Measurements from ENCODE around the gene ZNF283.

Gene ZNF283

GRCh38 chr19:43783636-43784035 lies 43.5 kb upstream of the ZNF283 start:
- H3K9ac ChIP-seq (ENCODE audit: low read length), result no peak overlapping the region
- H3K4me1 ChIP-seq (ENCODE audit: control insufficient read depth in 1 of 2, insufficient read depth in 2 of 2, low read length in 2 of 2), result peaks cover 30 to 36% of the 10 kb centered on the region in 2 experiments
- WGBS (ENCODE audit: extremely low coverage, insufficient coverage, insufficient read length), result no CpG with 5 or more reads among the region's 8 CpGs

GRCh38 chr19:43784241-43784980 lies 42.7 kb upstream of the ZNF283 start:
- DNase-seq, result peak; percentile 81 to 84

More at GRCh38 chr19:43783636-43784035, 43.5 kb upstream of the ZNF283 start:
- Histone ChIP-seq H3K36me3 (ENCODE audit: control insufficient read depth in 1 of 2, insufficient read depth in 2 of 2, low read length in 2 of 2) (no peaks in the 10 kb centered on the region), H3K4me3 (ENCODE audit: low read depth, low read length) (no peak overlapping the region), H3K27ac (ENCODE audit: low read depth, low read length) (no peak overlapping the region), H3K79me2 (ENCODE audit: control insufficient read depth, insufficient read depth, low read length, poor library complexity) (peaks cover 2% of the 10 kb centered on the region), H3K4ac (ENCODE audit: low read depth, low read length) (peak overlapping the region; percentile 12), H2BK12ac (ENCODE audit: low read length) (peak overlapping the region; percentile 19), H4K8ac (ENCODE audit: low read depth, low read length) (peak overlapping the region; percentile 54), H3K14ac (ENCODE audit: low read length) (peak overlapping the region; percentile 55), H3K23ac (ENCODE audit: low read length) (no peak overlapping the region), H3K9me3 (ENCODE audit: insufficient read depth, low read depth, low read length) (peaks cover 10% of the 10 kb centered on the region), H2BK5ac (ENCODE audit: low read depth, low read length, poor library complexity) (peak overlapping the region; percentile 32), H2AK5ac (ENCODE audit: low read length) (peak overlapping the region; percentile 88), H2AFZ (ENCODE audit: insufficient read depth, low read length, poor library complexity) (no peak overlapping the region), H3K18ac (ENCODE audit: low read length) (no peak overlapping the region), H2BK120ac (ENCODE audit: insufficient read depth, low read length, poor library complexity) (peak overlapping the region; percentile 75), H4K12ac (ENCODE audit: low read depth, low read length) (no peak overlapping the region), H3K4me2 (ENCODE audit: low read length) (no peak overlapping the region), H3K27me3 (ENCODE audit: insufficient read depth, low read length) (no peaks in the 10 kb centered on the region), H4K91ac (ENCODE audit: low read depth, low read length) (peak overlapping the region; percentile 79), H3K79me1 (ENCODE audit: low read length) (peaks cover 38% of the 10 kb centered on the region)
- DNase-seq, result no peak

GRCh38 chr19:43784981-43785808 lies 41.9 kb upstream of the ZNF283 start:
- Histone ChIP-seq H3K9ac (ENCODE audit: low read length) (no peak overlapping the region), H3K14ac (ENCODE audit: low read length) (peak overlapping the region; percentile 79), H2AFZ (ENCODE audit: insufficient read depth, low read length, poor library complexity) (peak overlapping the region; percentile 37), H3K23ac (ENCODE audit: low read length) (no peak overlapping the region), H4K12ac (ENCODE audit: low read depth, low read length) (peak overlapping the region; percentile 72), H3K27me3 (ENCODE audit: insufficient read depth, low read length) (no peaks in the 10 kb centered on the region), H3K36me3 (ENCODE audit: control insufficient read depth in 1 of 2, insufficient read depth in 2 of 2, low read length in 2 of 2) (no peaks in the 10 kb centered on the region), H3K4me3 (ENCODE audit: low read depth, low read length) (no peak overlapping the region), H3K27ac (ENCODE audit: low read depth, low read length) (peak overlapping the region; percentile 92), H2AK5ac (ENCODE audit: low read length) (peak overlapping the region; percentile 65), H3K4me2 (ENCODE audit: low read length) (no peak overlapping the region), H4K91ac (ENCODE audit: low read depth, low read length) (peak overlapping the region; percentile 93), H3K79me2 (ENCODE audit: control insufficient read depth, insufficient read depth, low read length, poor library complexity) (no peaks in the 10 kb centered on the region), H3K4ac (ENCODE audit: low read depth, low read length) (peak overlapping the region; percentile 54), H2BK5ac (ENCODE audit: low read depth, low read length, poor library complexity) (peak overlapping the region; percentile 92), H3K4me1 (ENCODE audit: control insufficient read depth in 1 of 2, insufficient read depth in 2 of 2, low read length in 2 of 2) (peaks cover 18 to 24% of the 10 kb centered on the region in 2 experiments), H2BK120ac (ENCODE audit: insufficient read depth, low read length, poor library complexity) (peak overlapping the region; percentile 93), H2BK12ac (ENCODE audit: low read length) (peak overlapping the region; percentile 68), H4K8ac (ENCODE audit: low read depth, low read length) (peak overlapping the region; percentile 88), H3K18ac (ENCODE audit: low read length) (peak overlapping the region; percentile 58), H3K9me3 (ENCODE audit: insufficient read depth, low read depth, low read length) (peaks cover 10% of the 10 kb centered on the region), H3K79me1 (ENCODE audit: low read length) (peaks cover 30% of the 10 kb centered on the region)
- no CpG with 5 or more reads among the region's 10 CpGs for WGBS (ENCODE audit: extremely low coverage, insufficient coverage, insufficient read length)
- DNase-seq, result peak; percentile 84 to 92

More at GRCh38 chr19:43784241-43784980, 42.7 kb upstream of the ZNF283 start:
- WGBS (ENCODE audit: extremely low coverage, insufficient coverage, insufficient read length), result no CpG with 5 or more reads among the region's 4 CpGs
- H3K79me2 ChIP-seq (ENCODE audit: control insufficient read depth, insufficient read depth, low read length, poor library complexity), result no peaks in the 10 kb centered on the region
- peak overlapping the region; percentile 93 for H2BK120ac ChIP-seq (ENCODE audit: insufficient read depth, low read length, poor library complexity)
- peak overlapping the region; percentile 72 for H4K12ac ChIP-seq (ENCODE audit: low read depth, low read length)
- peak overlapping the region; percentile 79 for H3K14ac ChIP-seq (ENCODE audit: low read length)
- no peak overlapping the region for H3K9ac ChIP-seq (ENCODE audit: low read length)
- H3K36me3 ChIP-seq (ENCODE audit: control insufficient read depth in 1 of 2, insufficient read depth in 2 of 2, low read length in 2 of 2), result no peaks in the 10 kb centered on the region
- H2BK5ac ChIP-seq (ENCODE audit: low read depth, low read length, poor library complexity), result peak overlapping the region; percentile 92
- H3K27ac ChIP-seq (ENCODE audit: low read depth, low read length), result peak overlapping the region; percentile 92
- H4K8ac ChIP-seq (ENCODE audit: low read depth, low read length), result peak overlapping the region; percentile 88
- peak overlapping the region; percentile 88 for H2AK5ac ChIP-seq (ENCODE audit: low read length)
- no peak overlapping the region for H3K4me2 ChIP-seq (ENCODE audit: low read length)
- no peaks in the 10 kb centered on the region for H3K27me3 ChIP-seq (ENCODE audit: insufficient read depth, low read length)
- peak overlapping the region; percentile 58 for H3K18ac ChIP-seq (ENCODE audit: low read length)
- H4K91ac ChIP-seq (ENCODE audit: low read depth, low read length), result peak overlapping the region; percentile 93
- H2AFZ ChIP-seq (ENCODE audit: insufficient read depth, low read length, poor library complexity), result peak overlapping the region; percentile 37
- peaks cover 22 to 31% of the 10 kb centered on the region in 2 experiments for H3K4me1 ChIP-seq (ENCODE audit: control insufficient read depth in 1 of 2, insufficient read depth in 2 of 2, low read length in 2 of 2)
- peaks cover 10% of the 10 kb centered on the region for H3K9me3 ChIP-seq (ENCODE audit: insufficient read depth, low read depth, low read length)
- H3K4me3 ChIP-seq (ENCODE audit: low read depth, low read length), result no peak overlapping the region
- peak overlapping the region; percentile 54 for H3K4ac ChIP-seq (ENCODE audit: low read depth, low read length)
- H3K23ac ChIP-seq (ENCODE audit: low read length), result no peak overlapping the region
- H2BK12ac ChIP-seq (ENCODE audit: low read length), result peak overlapping the region; percentile 68
- H3K79me1 ChIP-seq (ENCODE audit: low read length), result peaks cover 34% of the 10 kb centered on the region

- WGBS (ENCODE audit: extremely low coverage, insufficient coverage, insufficient read length), result no CpG with 5 or more reads among the region's 1 CpG
- Histone ChIP-seq H3K23ac (ENCODE audit: low read length) (no peak overlapping the region), H3K27me3 (ENCODE audit: insufficient read depth, low read length) (no peaks in the 10 kb centered on the region)
Observed at GRCh38 chr19:43786665-43787064, 40.5 kb upstream of the ZNF283 start.

More at GRCh38 chr19:43786665-43787064, 40.5 kb upstream of the ZNF283 start:
- Histone ChIP-seq H2BK5ac (ENCODE audit: low read depth, low read length, poor library complexity) (no peak overlapping the region), H3K18ac (ENCODE audit: low read length) (no peak overlapping the region), H3K4me2 (ENCODE audit: low read length) (no peak overlapping the region), H3K9ac (ENCODE audit: low read length) (no peak overlapping the region), H4K8ac (ENCODE audit: low read depth, low read length) (no peak overlapping the region), H3K27ac (ENCODE audit: low read depth, low read length) (no peak overlapping the region), H4K91ac (ENCODE audit: low read depth, low read length) (no peak overlapping the region), H2BK12ac (ENCODE audit: low read length) (no peak overlapping the region), H3K4ac (ENCODE audit: low read depth, low read length) (no peak overlapping the region), H3K79me2 (ENCODE audit: control insufficient read depth, insufficient read depth, low read length, poor library complexity) (no peaks in the 10 kb centered on the region), H2BK120ac (ENCODE audit: insufficient read depth, low read length, poor library complexity) (no peak overlapping the region), H3K36me3 (ENCODE audit: control insufficient read depth in 1 of 2, insufficient read depth in 2 of 2, low read length in 2 of 2) (no peaks in the 10 kb centered on the region), H2AK5ac (ENCODE audit: low read length) (no peak overlapping the region), H3K9me3 (ENCODE audit: insufficient read depth, low read depth, low read length) (peaks cover 8% of the 10 kb centered on the region), H3K14ac (ENCODE audit: low read length) (no peak overlapping the region), H4K12ac (ENCODE audit: low read depth, low read length) (no peak overlapping the region), H3K4me1 (ENCODE audit: control insufficient read depth in 1 of 2, insufficient read depth in 2 of 2, low read length in 2 of 2) (peaks cover 12 to 20% of the 10 kb centered on the region in 2 experiments), H2AFZ (ENCODE audit: insufficient read depth, low read length, poor library complexity) (no peak overlapping the region), H3K4me3 (ENCODE audit: low read depth, low read length) (no peak overlapping the region), H3K79me1 (ENCODE audit: low read length) (peaks cover 18% of the 10 kb centered on the region)
- DNase-seq, result no peak
